ENCODE results near the gene ANO8.

Gene ANO8

DNA sequence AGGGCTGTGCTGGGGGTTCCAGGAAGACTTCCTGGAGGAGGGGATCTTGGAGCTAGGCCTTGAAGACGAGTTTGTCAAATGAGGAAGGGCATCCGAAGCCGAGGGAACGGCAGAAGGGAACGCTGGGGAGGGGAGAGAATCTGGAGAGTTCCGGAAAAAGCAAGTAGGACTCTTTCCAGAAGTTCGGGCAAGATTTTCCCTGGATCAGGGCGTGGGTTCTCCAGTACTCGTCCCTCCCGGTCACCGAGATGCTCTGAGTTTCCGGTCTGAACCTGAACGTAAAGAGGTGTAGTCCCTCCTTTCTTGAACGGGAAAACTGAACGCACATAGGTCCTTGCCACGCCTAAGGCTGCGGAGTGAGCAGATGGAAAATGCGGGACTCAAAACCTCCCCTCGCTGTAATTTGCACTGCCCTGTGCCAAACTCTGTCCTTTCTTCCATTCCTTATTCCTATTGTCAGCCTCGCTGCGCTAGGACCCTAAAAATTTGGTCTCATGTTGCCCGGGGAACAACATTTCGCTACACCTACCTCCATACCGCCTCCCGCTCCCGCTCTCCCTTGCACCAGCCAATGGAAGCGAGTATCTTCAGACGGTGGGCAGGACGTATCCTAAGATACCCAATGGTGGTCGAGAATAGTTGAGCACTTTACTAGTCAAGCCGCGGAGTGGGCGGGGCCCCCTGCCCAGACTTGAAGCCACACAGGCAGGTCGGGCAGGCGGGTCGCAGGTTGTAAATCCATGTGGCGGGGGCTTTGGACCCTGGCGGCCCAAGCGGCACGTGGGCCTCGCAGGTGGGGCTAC, 2.4 kb upstream of the ANO8 start, which contains the start of gene GTPBP3:
GTPBP3 (plus strand) TSS at position 682 of the 803 bp plus-strand sequence; CDS start at position 741, 59 bp downstream.
- Histone ChIP-seq H3K36me3 (replicated peaks in 1 of 2; ENCODE audit: control insufficient read depth in 2 of 2, insufficient read depth in 2 of 2, low read length in 2 of 2) (peaks cover 30 to 36% of the 10 kb centered on the region in 2 donors), H3K4ac (ENCODE audit: low read length) (peak within 1 kb of the TSS; percentile 89), H3K9me3 (replicated peaks in 1 of 2; ENCODE audit: control insufficient read depth in 2 of 2, insufficient read depth in 1 of 2, low read depth in 1 of 2, low read length in 2 of 2) (peaks cover 3% of the 10 kb centered on the region in 2 donors), H3K27ac (replicated peaks; ENCODE audit: low read length) (peak within 1 kb of the TSS; percentile 85), H3K18ac (ENCODE audit: low read length) (peak within 1 kb of the TSS; percentile 96), H2BK120ac (ENCODE audit: low read depth, low read length) (peak within 1 kb of the TSS; percentile 76), H3K23ac (ENCODE audit: low read depth, low read length, poor library complexity) (peak within 1 kb of the TSS; percentile 16), H2BK15ac (ENCODE audit: low read length) (peak within 1 kb of the TSS; percentile 67), H3K79me1 (ENCODE audit: low read depth, low read length) (peaks cover 9% of the 10 kb centered on the region), H2BK5ac (ENCODE audit: low read length) (peak within 1 kb of the TSS; percentile 7), H3K14ac (ENCODE audit: low read length) (peak within 1 kb of the TSS; percentile 63), H2AK5ac (ENCODE audit: low read depth, low read length) (peak within 1 kb of the TSS; percentile 90), H4K91ac (ENCODE audit: low read depth, low read length, poor library complexity) (no peak within 1 kb of the TSS), H3K27me3 (ENCODE audit: control insufficient read depth in 3 of 3, insufficient read depth in 3 of 3, low read depth in 1 of 3, low read length in 3 of 3) (no peaks in the 10 kb centered on the region), H2BK12ac (ENCODE audit: low read length) (peak within 1 kb of the TSS; percentile 30), H3K9ac (ENCODE audit: low read depth, low read length, poor library complexity) (peak within 1 kb of the TSS; percentile 92), H3K4me1 (ENCODE audit: control insufficient read depth in 2 of 2, insufficient read depth in 1 of 2, low read depth in 1 of 2, low read length in 2 of 2) (peaks cover 15 to 24% of the 10 kb centered on the region in 2 donors), H3K4me2 (ENCODE audit: insufficient read depth, low read length, poor library complexity, severe bottlenecking) (peak within 1 kb of the TSS; percentile 96), H2AFZ (ENCODE audit: low read length) (peak within 1 kb of the TSS; percentile 88), H4K8ac (ENCODE audit: low read depth, low read length) (no peak within 1 kb of the TSS), H3K4me3 (ENCODE audit: low read length in 2 of 2) (peak within 1 kb of the TSS; percentile 76 to 89)
- WGBS, 2 donors (ENCODE audit: extremely low coverage in 2 of 2, insufficient read length in 2 of 2, insufficient replicate concordance in 1 of 2), result no CpG with 5 or more reads among the region's 41 CpGs
- DNase-seq (ENCODE audit: low spot score), result peak; percentile 97

DNA sequence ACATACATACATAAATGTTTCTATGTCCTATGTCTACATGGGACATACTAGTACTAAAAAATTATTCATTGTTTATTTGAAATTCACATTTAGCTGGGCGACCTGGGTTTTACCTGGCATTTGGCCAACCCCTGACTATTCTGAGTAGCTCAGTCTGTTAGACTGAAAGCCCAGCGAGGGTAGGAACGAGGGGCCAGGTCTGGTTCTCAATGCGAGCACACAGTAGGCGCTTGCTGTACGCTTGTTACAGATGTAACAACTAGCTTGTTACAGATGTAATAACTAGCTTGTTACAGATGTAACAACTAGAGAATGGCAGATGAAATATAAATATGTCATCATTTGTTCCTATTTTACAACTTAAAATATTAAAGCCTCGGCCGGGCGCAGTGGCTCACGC, 920 bp upstream of the ANO8 start:
- no peak for DNase-seq (ENCODE audit: low spot score)
- Histone ChIP-seq H3K79me1 (ENCODE audit: low read depth, low read length) (peaks cover 7% of the 10 kb centered on the region), H3K4ac (ENCODE audit: low read length) (no peak overlapping the region), H3K27me3 (ENCODE audit: control insufficient read depth in 3 of 3, insufficient read depth in 3 of 3, low read depth in 1 of 3, low read length in 3 of 3) (no peaks in the 10 kb centered on the region), H3K23ac (ENCODE audit: low read depth, low read length, poor library complexity) (no peak overlapping the region), H3K9ac (ENCODE audit: low read depth, low read length, poor library complexity) (no peak overlapping the region), H3K9me3 (replicated peaks in 1 of 2; ENCODE audit: control insufficient read depth in 2 of 2, insufficient read depth in 1 of 2, low read depth in 1 of 2, low read length in 2 of 2) (peaks cover 3% of the 10 kb centered on the region in 2 donors), H3K36me3 (replicated peaks in 1 of 2; ENCODE audit: control insufficient read depth in 2 of 2, insufficient read depth in 2 of 2, low read length in 2 of 2) (peaks cover 26 to 31% of the 10 kb centered on the region in 2 donors), H3K4me1 (ENCODE audit: control insufficient read depth in 2 of 2, insufficient read depth in 1 of 2, low read depth in 1 of 2, low read length in 2 of 2) (peaks cover 15 to 20% of the 10 kb centered on the region in 2 donors), H3K27ac (replicated peaks; ENCODE audit: low read length) (no peak overlapping the region), H2AK5ac (ENCODE audit: low read depth, low read length) (no peak overlapping the region), H4K8ac (ENCODE audit: low read depth, low read length) (no peak overlapping the region), H2BK5ac (ENCODE audit: low read length) (no peak overlapping the region), H3K4me2 (ENCODE audit: insufficient read depth, low read length, poor library complexity, severe bottlenecking) (no peak overlapping the region), H3K18ac (ENCODE audit: low read length) (no peak overlapping the region), H2BK120ac (ENCODE audit: low read depth, low read length) (no peak overlapping the region), H2BK12ac (ENCODE audit: low read length) (no peak overlapping the region), H4K91ac (ENCODE audit: low read depth, low read length, poor library complexity) (no peak overlapping the region), H2BK15ac (ENCODE audit: low read length) (no peak overlapping the region), H3K4me3 (ENCODE audit: low read length in 2 of 2) (no peak overlapping the region), H2AFZ (ENCODE audit: low read length) (no peak overlapping the region), H3K14ac (ENCODE audit: low read length) (no peak overlapping the region)
- no CpG with 5 or more reads among the region's 10 CpGs for WGBS, 2 donors (ENCODE audit: extremely low coverage in 2 of 2, insufficient read length in 2 of 2, insufficient replicate concordance in 1 of 2)

DNA sequence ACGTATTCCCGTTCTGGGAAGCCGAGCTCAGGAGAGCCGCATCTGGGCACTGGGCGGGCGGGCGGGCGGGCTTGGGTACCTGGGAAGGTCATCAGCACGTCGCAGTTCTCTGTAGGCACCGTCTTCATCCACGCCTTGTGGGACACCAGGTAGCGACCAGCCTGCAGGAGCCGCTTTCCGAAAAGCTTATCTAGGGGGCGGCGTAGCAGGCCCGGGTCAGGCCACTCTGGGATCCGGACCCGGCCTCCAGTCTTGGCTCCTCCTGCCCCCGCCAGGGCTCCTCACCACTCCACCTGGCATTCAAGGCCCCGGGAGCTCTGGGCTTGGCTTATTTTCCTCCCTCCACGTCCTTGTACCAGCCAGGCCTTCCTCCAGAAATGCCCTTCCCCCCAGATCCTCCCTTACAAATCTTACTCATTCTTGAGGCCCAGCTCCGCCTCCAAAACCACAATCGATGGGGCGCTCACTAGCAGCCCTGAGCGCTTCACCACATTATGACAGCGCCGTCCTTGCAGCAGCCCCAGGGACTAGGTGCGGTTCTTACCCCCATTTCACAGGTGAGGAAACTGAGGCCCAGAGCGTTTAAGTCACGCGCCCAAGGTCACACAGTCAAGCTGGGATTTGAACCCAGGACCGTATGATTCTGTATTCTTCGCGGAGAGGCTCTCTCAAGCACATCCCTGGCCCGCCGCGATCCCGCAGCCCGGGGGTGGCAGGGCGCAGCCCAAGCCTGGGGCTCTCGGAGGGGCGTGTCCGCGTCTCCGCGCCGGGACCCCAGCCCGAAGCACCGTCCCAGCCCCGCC, 843 bp downstream of the ANO8 start:
- peak overlapping the region; percentile 98 for H3K23ac ChIP-seq (ENCODE audit: low read depth, low read length, poor library complexity)
- DNase-seq (ENCODE audit: low spot score), result no peak
- peaks cover 3 to 8% of the 10 kb centered on the region in 2 donors for H3K9me3 ChIP-seq (replicated peaks in 1 of 2; ENCODE audit: control insufficient read depth in 2 of 2, insufficient read depth in 1 of 2, low read depth in 1 of 2, low read length in 2 of 2)
- H3K4me1 ChIP-seq (ENCODE audit: control insufficient read depth in 2 of 2, insufficient read depth in 1 of 2, low read depth in 1 of 2, low read length in 2 of 2), result peaks cover 15 to 22% of the 10 kb centered on the region in 2 donors
- peak overlapping the region; percentile 73 for H2AK5ac ChIP-seq (ENCODE audit: low read depth, low read length)
- peak overlapping the region; percentile 95 for H4K91ac ChIP-seq (ENCODE audit: low read depth, low read length, poor library complexity)
- H3K79me1 ChIP-seq (ENCODE audit: low read depth, low read length), result peaks cover 8% of the 10 kb centered on the region
- H2BK12ac ChIP-seq (ENCODE audit: low read length), result peak overlapping the region; percentile 63
- H2BK5ac ChIP-seq (ENCODE audit: low read length), result peak overlapping the region; percentile 26
- peak overlapping the region; percentile 85 for H2BK15ac ChIP-seq (ENCODE audit: low read length)
- peaks cover 0 to 7% (median 0%) of the 10 kb centered on the region in 3 experiments for H3K27me3 ChIP-seq (ENCODE audit: control insufficient read depth in 3 of 3, insufficient read depth in 3 of 3, low read depth in 1 of 3, low read length in 3 of 3)
- H3K4me3 ChIP-seq (ENCODE audit: low read length in 2 of 2), result peak overlapping the region; percentile 88 to 95
- no CpG with 5 or more reads among the region's 52 CpGs for WGBS, 2 donors (ENCODE audit: extremely low coverage in 2 of 2, insufficient read length in 2 of 2, insufficient replicate concordance in 1 of 2)
- H3K14ac ChIP-seq (ENCODE audit: low read length), result peak overlapping the region; percentile 100
- H3K9ac ChIP-seq (ENCODE audit: low read depth, low read length, poor library complexity), result peak overlapping the region; percentile 100
- H3K36me3 ChIP-seq (replicated peaks in 1 of 2; ENCODE audit: control insufficient read depth in 2 of 2, insufficient read depth in 2 of 2, low read length in 2 of 2), result peaks cover 27 to 36% of the 10 kb centered on the region in 2 donors
- peak overlapping the region; percentile 94 for H2AFZ ChIP-seq (ENCODE audit: low read length)
- H4K8ac ChIP-seq (ENCODE audit: low read depth, low read length), result no peak overlapping the region
- H3K4me2 ChIP-seq (ENCODE audit: insufficient read depth, low read length, poor library complexity, severe bottlenecking), result peak overlapping the region; percentile 87
- H3K27ac ChIP-seq (replicated peaks; ENCODE audit: low read length), result peak overlapping the region; percentile 85
- H3K4ac ChIP-seq (ENCODE audit: low read length), result peak overlapping the region; percentile 99
- peak overlapping the region; percentile 100 for H3K18ac ChIP-seq (ENCODE audit: low read length)
- H2BK120ac ChIP-seq (ENCODE audit: low read depth, low read length), result peak overlapping the region; percentile 81
